ENCODE data around the gene ARCN1. TPM values are rescaled to one million over a fixed set of nuclear protein-coding genes. Genes with fewer than 3 reads are reported as not detected.

ARCN1 gene
- total RNA-seq, 1 experiment from 2014 or later = 83.8 TPM

DNA sequence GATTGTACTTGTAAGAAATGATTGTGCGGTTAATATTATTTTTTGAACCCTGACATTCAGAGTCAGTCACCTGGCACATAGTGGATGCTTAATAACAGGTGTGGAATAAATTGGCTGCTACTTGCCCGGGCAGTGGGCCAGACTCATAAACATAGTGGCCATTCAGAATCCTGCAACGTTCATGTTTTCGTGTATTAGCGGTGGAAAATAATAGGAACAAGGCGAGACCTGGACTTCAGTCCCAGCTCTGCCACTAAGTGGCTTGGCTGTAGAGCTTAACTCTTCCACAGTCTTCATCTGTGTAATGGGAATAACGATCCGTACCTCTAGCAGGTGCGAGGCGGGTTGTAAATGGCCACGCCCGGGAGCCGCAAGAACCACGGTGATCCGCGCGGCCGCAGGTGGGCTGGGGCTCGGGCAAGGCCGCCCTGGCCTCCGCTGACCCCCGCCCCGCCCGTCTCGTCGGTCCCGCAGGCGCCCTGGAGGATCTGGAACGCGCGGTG is 42.0 kb upstream of the ARCN1 start:
- BruUV-seq (replicated peaks) = no TSS peak

DNA sequence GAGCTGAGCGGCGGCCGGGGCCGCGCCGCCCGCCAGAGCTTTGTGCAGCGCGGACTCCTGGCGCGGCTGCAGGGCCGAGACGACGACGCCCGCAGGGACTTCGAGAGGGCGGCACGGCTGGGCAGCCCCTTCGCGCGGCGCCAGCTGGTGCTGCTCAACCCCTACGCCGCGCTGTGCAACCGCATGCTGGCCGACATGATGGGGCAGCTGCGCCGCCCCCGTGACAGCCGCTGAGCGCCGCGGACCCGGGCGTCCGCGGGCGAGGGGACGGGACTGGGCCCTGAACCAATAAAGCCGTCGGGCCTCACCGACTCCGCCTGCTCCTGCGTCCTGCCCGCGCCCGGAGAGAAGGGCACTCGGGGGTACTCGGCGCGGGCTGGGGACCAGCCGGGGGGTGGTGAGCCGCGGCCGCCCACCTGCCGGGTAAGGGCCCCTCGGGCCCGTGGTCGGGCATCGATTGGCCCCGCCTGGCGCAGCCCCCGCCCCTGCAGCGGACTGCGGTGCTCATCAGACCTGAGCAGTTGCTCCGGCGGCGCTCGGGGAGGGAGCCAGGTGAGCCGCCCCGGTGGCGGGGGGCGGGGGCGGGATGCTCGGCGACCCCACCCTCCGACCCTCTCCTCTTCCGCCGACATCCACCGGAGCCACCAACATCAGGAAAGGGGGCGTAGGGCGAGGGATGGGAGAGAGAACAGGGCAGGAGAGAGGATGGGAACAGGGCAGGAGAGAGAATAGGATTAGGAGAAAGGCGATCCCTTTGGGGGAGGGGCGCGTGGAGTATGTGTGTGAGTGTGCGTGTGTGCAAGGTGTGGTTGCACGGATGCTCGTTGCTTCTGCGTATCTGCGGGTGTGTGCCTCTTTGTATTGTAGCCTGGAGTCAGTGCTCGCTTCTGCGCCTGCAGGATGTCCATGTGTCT is 41.3 kb upstream of the ARCN1 start, which contains the start of gene TMEM25:
Gene TMEM25, plus strand, starts transcription at position 510 of the 914 bp plus-strand sequence. CDS start 610 bp downstream, outside the sequence.
- TF ChIP-seq, protein P1, sequence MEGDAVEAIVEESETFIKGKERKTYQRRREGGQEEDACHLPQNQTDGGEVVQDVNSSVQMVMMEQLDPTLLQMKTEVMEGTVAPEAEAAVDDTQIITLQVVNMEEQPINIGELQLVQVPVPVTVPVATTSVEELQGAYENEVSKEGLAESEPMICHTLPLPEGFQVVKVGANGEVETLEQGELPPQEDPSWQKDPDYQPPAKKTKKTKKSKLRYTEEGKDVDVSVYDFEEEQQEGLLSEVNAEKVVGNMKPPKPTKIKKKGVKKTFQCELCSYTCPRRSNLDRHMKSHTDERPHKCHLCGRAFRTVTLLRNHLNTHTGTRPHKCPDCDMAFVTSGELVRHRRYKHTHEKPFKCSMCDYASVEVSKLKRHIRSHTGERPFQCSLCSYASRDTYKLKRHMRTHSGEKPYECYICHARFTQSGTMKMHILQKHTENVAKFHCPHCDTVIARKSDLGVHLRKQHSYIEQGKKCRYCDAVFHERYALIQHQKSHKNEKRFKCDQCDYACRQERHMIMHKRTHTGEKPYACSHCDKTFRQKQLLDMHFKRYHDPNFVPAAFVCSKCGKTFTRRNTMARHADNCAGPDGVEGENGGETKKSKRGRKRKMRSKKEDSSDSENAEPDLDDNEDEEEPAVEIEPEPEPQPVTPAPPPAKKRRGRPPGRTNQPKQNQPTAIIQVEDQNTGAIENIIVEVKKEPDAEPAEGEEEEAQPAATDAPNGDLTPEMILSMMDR (IDR thresholded peaks at IDR 0.05; ENCODE audit: unreplicated experiment) = no peak
- H3K36me3 Mint-ChIP-seq (ENCODE audit: insufficient read depth, unreplicated experiment) = peaks cover 33% of the 10 kb centered on the region
- CTCF ChIA-PET = interaction anchor here (0.6 kb wide), 1 partner anchor 685 kb away, joined by 3 read pairs; no protein-coding TSS in a partner anchor
- intact Hi-C loops (cut with micrococcal nuclease; ENCODE audit: unreplicated experiment) = no loop called here
- peak; percentile 63 for DNase-seq
- BruUV-seq (replicated peaks) = no TSS peak
- H3K27me3 Mint-ChIP-seq (ENCODE audit: unreplicated experiment) = no peaks in the 10 kb centered on the region
- peaks cover 13% of the 10 kb centered on the region for H3K4me1 Mint-ChIP-seq (ENCODE audit: low read depth, unreplicated experiment)
- H3K4me3 Mint-ChIP-seq (ENCODE audit: low read depth, unreplicated experiment) = peak within 1 kb of the TSS; percentile 75
- no peak within 1 kb of the TSS for H3K27ac Mint-ChIP-seq (ENCODE audit: unreplicated experiment)
- no peaks in the 10 kb centered on the region for H3K9me3 Mint-ChIP-seq (ENCODE audit: low read depth, unreplicated experiment)

More for the DNA sequence above, 42.0 kb upstream of the ARCN1 start:
- TF ChIP-seq, protein P1 (IDR thresholded peaks at IDR 0.05; ENCODE audit: unreplicated experiment) = no peak
- no peak for DNase-seq
- Mint-ChIP-seq H3K27me3 (ENCODE audit: unreplicated experiment) (no peaks in the 10 kb centered on the region), H3K4me3 (ENCODE audit: low read depth, unreplicated experiment) (peak overlapping the region; percentile 75), H3K4me1 (ENCODE audit: low read depth, unreplicated experiment) (peaks cover 13% of the 10 kb centered on the region), H3K27ac (ENCODE audit: unreplicated experiment) (no peak overlapping the region), H3K36me3 (ENCODE audit: insufficient read depth, unreplicated experiment) (peaks cover 37% of the 10 kb centered on the region), H3K9me3 (ENCODE audit: low read depth, unreplicated experiment) (no peaks in the 10 kb centered on the region)
- intact Hi-C loops (cut with micrococcal nuclease; ENCODE audit: unreplicated experiment) = no loop called here
- CTCF ChIA-PET = interaction anchor here (0.6 kb wide), 1 partner anchor 685 kb away, joined by 3 read pairs; no protein-coding TSS in a partner anchor

DNA sequence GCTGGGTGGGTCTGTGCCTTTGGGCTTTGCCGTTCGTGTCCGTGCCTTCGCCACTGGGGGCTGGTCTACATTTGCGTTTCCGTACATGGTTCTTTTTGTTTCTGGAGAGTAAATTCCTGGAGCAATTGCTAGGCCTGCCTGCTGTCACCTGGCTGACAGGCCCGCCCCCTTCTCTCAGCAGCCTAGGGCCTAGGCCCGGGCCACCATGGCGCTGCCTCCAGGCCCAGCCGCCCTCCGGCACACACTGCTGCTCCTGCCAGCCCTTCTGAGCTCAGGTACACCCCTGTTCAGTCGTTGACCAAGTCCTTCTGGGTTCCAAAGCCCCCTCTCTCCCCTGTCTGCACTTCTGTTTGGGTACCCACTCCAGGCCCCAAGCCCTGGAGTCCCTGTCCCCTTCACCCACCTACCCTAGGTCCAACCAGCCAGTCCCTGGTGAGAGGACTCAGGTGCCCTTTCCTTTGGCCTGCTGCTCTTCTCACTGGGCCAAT is 40.6 kb upstream of the ARCN1 start:
- TF ChIP-seq, protein P1 (IDR thresholded peaks at IDR 0.05; ENCODE audit: unreplicated experiment) = no peak
- Mint-ChIP-seq H3K4me3 (ENCODE audit: low read depth, unreplicated experiment) (peak overlapping the region; percentile 75), H3K27me3 (ENCODE audit: unreplicated experiment) (no peaks in the 10 kb centered on the region), H3K9me3 (ENCODE audit: low read depth, unreplicated experiment) (no peaks in the 10 kb centered on the region), H3K36me3 (ENCODE audit: insufficient read depth, unreplicated experiment) (peaks cover 33% of the 10 kb centered on the region), H3K4me1 (ENCODE audit: low read depth, unreplicated experiment) (peaks cover 13% of the 10 kb centered on the region), H3K27ac (ENCODE audit: unreplicated experiment) (no peak overlapping the region)
- no peak for DNase-seq
- intact Hi-C loops (cut with micrococcal nuclease; ENCODE audit: unreplicated experiment) = no loop called here
- CTCF ChIA-PET = no interaction called here
- no TSS peak for BruUV-seq (replicated peaks)

DNA sequence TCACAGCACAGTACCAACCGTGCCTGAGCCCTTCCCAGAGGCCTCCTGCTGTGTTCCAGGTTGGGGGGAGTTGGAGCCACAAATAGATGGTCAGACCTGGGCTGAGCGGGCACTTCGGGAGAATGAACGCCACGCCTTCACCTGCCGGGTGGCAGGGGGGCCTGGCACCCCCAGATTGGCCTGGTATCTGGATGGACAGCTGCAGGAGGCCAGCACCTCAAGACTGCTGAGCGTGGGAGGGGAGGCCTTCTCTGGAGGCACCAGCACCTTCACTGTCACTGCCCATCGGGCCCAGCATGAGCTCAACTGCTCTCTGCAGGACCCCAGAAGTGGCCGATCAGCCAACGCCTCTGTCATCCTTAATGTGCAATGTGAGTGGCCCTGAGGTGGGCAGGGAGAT is 40.1 kb upstream of the ARCN1 start:
- no peak overlapping the region for H3K27ac Mint-ChIP-seq (ENCODE audit: unreplicated experiment)
- no peaks in the 10 kb centered on the region for H3K9me3 Mint-ChIP-seq (ENCODE audit: low read depth, unreplicated experiment)
- CTCF ChIA-PET = no interaction called here
- DNase-seq = no peak
- H3K4me1 Mint-ChIP-seq (ENCODE audit: low read depth, unreplicated experiment) = peaks cover 13% of the 10 kb centered on the region
- peak overlapping the region; percentile 75 for H3K4me3 Mint-ChIP-seq (ENCODE audit: low read depth, unreplicated experiment)
- TF ChIP-seq, protein P1 (IDR thresholded peaks at IDR 0.05; ENCODE audit: unreplicated experiment) = no peak
- intact Hi-C loops (cut with micrococcal nuclease; ENCODE audit: unreplicated experiment) = no loop called here
- no peaks in the 10 kb centered on the region for H3K27me3 Mint-ChIP-seq (ENCODE audit: unreplicated experiment)
- H3K36me3 Mint-ChIP-seq (ENCODE audit: insufficient read depth, unreplicated experiment) = peaks cover 30% of the 10 kb centered on the region
- no TSS peak for BruUV-seq (replicated peaks)
